ENCODE measurements around the gene MXD3. TPM values are rescaled to one million over a fixed set of nuclear protein-coding genes. Genes with fewer than 3 reads are reported as not detected.

The MXD3 gene
- total RNA-seq, 2 experiments from 2014 or later, result 5.8 to 7.5 TPM

- no peaks in the 10 kb centered on the region for H3K9me3 ChIP-seq (ENCODE audit: control insufficient read depth in 1 of 2, insufficient read depth in 1 of 2, low read length in 2 of 2)
- H3K36me3 Mint-ChIP-seq (ENCODE audit: low read depth), result peaks cover 71% of the 10 kb centered on the region
- intact Hi-C loops (cut with DNase I, micrococcal nuclease), result no loop called here
- POLR2A ChIA-PET, result no interaction called here
- no peak overlapping the region for H3K27ac Mint-ChIP-seq
- peaks cover 85% of the 10 kb centered on the region for H3K36me3 ChIP-seq (ENCODE audit: insufficient read depth, low read length)
- ATAC-seq (ENCODE audit: poor library complexity) (no peak), DNase-seq (peak in 1 of 14 experiments; percentile 19)
- no peak overlapping the region for H3K27ac ChIP-seq (ENCODE audit: low read depth in 1 of 2, low read length in 2 of 2)
- no peaks in the 10 kb centered on the region for H3K27me3 Mint-ChIP-seq
- H3K4me3 Mint-ChIP-seq, result no peak overlapping the region
- TF ChIP-seq, protein P1, sequence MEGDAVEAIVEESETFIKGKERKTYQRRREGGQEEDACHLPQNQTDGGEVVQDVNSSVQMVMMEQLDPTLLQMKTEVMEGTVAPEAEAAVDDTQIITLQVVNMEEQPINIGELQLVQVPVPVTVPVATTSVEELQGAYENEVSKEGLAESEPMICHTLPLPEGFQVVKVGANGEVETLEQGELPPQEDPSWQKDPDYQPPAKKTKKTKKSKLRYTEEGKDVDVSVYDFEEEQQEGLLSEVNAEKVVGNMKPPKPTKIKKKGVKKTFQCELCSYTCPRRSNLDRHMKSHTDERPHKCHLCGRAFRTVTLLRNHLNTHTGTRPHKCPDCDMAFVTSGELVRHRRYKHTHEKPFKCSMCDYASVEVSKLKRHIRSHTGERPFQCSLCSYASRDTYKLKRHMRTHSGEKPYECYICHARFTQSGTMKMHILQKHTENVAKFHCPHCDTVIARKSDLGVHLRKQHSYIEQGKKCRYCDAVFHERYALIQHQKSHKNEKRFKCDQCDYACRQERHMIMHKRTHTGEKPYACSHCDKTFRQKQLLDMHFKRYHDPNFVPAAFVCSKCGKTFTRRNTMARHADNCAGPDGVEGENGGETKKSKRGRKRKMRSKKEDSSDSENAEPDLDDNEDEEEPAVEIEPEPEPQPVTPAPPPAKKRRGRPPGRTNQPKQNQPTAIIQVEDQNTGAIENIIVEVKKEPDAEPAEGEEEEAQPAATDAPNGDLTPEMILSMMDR (IDR thresholded peaks at IDR 0.05), result no peak
- no peaks in the 10 kb centered on the region for H3K27me3 ChIP-seq (ENCODE audit: control insufficient read depth in 1 of 2, insufficient read depth in 2 of 2, low read length in 2 of 2)
- H3K4me1 Mint-ChIP-seq (ENCODE audit: low read depth), result peaks cover 21% of the 10 kb centered on the region
- H3K9me3 Mint-ChIP-seq, result no peaks in the 10 kb centered on the region
- H3K4me1 ChIP-seq (ENCODE audit: insufficient read depth, low read length), result peaks cover 6% of the 10 kb centered on the region
- CTCF ChIA-PET, result no interaction called here
- H3K4me3 ChIP-seq (ENCODE audit: low read length), result no peak overlapping the region
Measured at GRCh38 chr5:177339107-177339638, 27.5 kb upstream of the MXD3 start.

DNA sequence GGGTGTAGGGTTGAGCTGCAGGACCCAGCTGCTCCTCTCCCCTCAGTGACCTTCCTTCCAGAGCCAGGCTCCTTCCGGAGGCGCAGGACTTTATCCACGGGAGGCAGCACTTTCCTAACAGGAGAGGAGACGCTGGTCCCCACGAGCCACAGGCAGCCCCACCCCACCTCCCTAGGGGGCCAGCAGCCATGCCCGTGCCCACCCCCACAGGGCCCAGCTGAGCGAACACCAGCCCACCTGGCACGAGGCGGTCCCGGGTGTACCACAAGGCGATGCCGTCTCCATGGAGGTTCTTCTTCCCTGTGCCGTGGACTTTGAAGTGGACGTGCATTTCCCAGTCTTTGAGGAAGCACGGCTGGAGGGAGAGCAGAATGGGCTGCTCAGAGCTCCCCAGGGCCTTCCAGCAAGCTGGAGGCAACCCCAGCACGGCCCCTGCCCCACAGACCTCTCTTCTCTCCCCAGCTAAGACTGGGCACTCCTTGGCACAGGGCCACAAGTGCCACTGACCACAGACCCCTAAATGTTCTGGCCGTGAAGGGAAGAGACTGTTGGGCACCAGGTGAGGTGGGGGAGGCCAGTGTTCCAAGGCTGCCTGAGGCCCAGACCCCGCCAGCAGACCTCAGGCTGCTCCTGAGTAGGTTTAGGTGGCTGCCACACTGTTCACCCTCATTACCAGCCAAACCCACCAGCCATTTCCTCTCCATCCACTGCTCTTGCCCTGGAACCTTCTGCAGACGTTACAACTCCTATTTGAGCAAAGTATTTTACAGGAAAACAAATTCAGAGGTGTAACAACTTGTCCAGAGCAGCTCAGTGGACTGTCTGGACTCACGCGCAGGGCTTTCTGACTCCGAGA lies 26.8 kb upstream of the MXD3 start:
- Histone ChIP-seq H3K4me1 (ENCODE audit: insufficient read depth, low read length) (peaks cover 6% of the 10 kb centered on the region), H3K27ac (ENCODE audit: low read depth in 1 of 2, low read length in 2 of 2) (no peak overlapping the region), H3K27me3 (ENCODE audit: control insufficient read depth in 1 of 2, insufficient read depth in 2 of 2, low read length in 2 of 2) (no peaks in the 10 kb centered on the region), H3K4me3 (ENCODE audit: low read length) (no peak overlapping the region), H3K36me3 (ENCODE audit: insufficient read depth, low read length) (peaks cover 88% of the 10 kb centered on the region), H3K9me3 (ENCODE audit: control insufficient read depth in 1 of 2, insufficient read depth in 1 of 2, low read length in 2 of 2) (no peaks in the 10 kb centered on the region)
- intact Hi-C loops (cut with DNase I, micrococcal nuclease), result no loop called here
- CTCF ChIA-PET, result no interaction called here
- Mint-ChIP-seq H3K4me3 (no peak overlapping the region), H3K4me1 (ENCODE audit: low read depth) (peaks cover 18% of the 10 kb centered on the region), H3K9me3 (no peaks in the 10 kb centered on the region), H3K27ac (no peak overlapping the region), H3K27me3 (no peaks in the 10 kb centered on the region), H3K36me3 (ENCODE audit: low read depth) (peaks cover 75% of the 10 kb centered on the region)
- ATAC-seq (ENCODE audit: poor library complexity) (no peak), DNase-seq (no peak)
- TF ChIP-seq, protein P1 (IDR thresholded peaks at IDR 0.05), result no peak
- POLR2A ChIA-PET, result no interaction called here

DNA sequence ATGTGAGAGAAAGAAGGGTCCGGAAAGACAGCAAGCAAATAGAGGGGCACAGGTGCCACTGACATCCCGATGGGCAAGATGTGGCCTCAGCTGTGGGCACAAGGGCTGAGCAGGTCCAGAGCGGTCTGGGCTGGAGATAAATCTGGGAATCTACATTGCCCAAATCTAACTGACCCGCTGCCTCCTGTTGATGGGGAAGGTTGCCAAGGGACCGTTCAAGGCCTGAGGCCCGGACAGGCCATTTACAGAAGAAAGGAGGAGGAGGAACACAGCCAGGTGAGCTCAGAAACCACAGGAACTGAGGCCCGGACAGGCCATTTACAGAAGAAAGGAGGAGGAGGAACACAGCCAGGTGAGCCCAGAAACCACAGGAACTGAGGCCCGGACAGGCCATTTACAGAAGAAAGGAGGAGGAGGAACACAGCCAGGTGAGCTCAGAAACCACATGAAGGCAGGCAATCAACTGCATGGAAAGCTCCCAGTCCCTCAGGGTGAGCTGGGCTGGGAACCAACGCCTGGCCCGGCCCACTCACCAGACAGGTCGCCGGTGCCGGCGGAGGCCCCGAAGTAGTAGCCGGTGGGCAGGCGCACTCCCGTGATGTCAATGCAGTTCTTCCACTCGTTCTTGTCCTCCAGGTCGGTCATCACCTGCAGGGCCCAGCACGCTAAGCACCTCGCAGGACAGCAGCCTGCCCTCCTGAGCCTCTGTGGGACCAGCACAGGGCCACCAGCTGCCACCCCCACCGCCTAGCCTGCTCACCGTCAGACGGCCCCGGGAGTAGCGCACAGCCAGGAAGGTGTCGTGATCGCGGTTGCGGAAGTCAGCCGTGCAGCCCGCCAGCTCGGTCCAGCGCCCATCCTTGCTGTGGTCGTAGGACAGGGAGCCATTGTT lies 25.2 kb upstream of the MXD3 start:
- H3K4me3 Mint-ChIP-seq, result no peak overlapping the region
- Histone ChIP-seq H3K4me3 (ENCODE audit: low read length) (no peak overlapping the region), H3K27ac (ENCODE audit: low read depth in 1 of 2, low read length in 2 of 2) (no peak overlapping the region), H3K27me3 (ENCODE audit: control insufficient read depth in 1 of 2, insufficient read depth in 2 of 2, low read length in 2 of 2) (no peaks in the 10 kb centered on the region), H3K9me3 (ENCODE audit: control insufficient read depth in 1 of 2, insufficient read depth in 1 of 2, low read length in 2 of 2) (no peaks in the 10 kb centered on the region), H3K36me3 (ENCODE audit: insufficient read depth, low read length) (peaks cover 89% of the 10 kb centered on the region), H3K4me1 (ENCODE audit: insufficient read depth, low read length) (peaks cover 6% of the 10 kb centered on the region)
- TF ChIP-seq, protein P1 (IDR thresholded peaks at IDR 0.05), result no peak
- peak overlapping the region; percentile 12 for H3K27ac Mint-ChIP-seq
- DNase-seq, result no peak
- intact Hi-C loops (cut with DNase I, micrococcal nuclease), result no loop called here
- ChIA-PET CTCF (interaction anchor here (1.0 kb wide), 1 partner anchor 11 kb away, joined by 3 read pairs; no protein-coding TSS in a partner anchor), POLR2A (no interaction called here)
- no peaks in the 10 kb centered on the region for H3K9me3 Mint-ChIP-seq
- H3K36me3 Mint-ChIP-seq (ENCODE audit: low read depth), result peaks cover 77% of the 10 kb centered on the region
- ATAC-seq (ENCODE audit: poor library complexity), result no peak
- H3K27me3 Mint-ChIP-seq, result no peaks in the 10 kb centered on the region
- H3K4me1 Mint-ChIP-seq (ENCODE audit: low read depth), result peaks cover 14% of the 10 kb centered on the region

Data from CD4-positive, alpha-beta T cell (primary cell).